B cell (primary cell): ENCODE data around the gene XPNPEP3.

Experiments
- CTCF ChIP-seq: fragments of 200-600 bp; IDR thresholded peaks from one replicate; pipeline ENCODE4 v1.8.0; 2022; ENCODE audit warnings: antibody characterized with exemption, mild to moderate bottlenecking
- EZH2 ChIP-seq: IDR thresholded peaks from 2 replicates; pipeline ENCODE4 v1.6.1; 2012; ENCODE audit warnings: borderline replicate concordance, low read depth, mild to moderate bottlenecking, moderate library complexity, low read length; ENCODE audit not compliant: insufficient read depth, poor library complexity, severe bottlenecking

- TF ChIP-seq CTCF = no peak
- no peak for TF ChIP-seq EZH2
Measured at GRCh38 chr22:40874016-40874415, 17.1 kb downstream of the XPNPEP3 start.
